ENCODE data around the gene PPARG. TPM values are rescaled to one million over a fixed set of nuclear protein-coding genes. Genes with fewer than 3 reads are reported as not detected.

PPARG gene
- polyA plus RNA-seq, 1 of the 3 experiments (the other 2 are of a cell fraction), result 2.8 TPM

- POLR2A ChIA-PET, result no interaction called here
Measured at GRCh38 chr3:12349895-12350811, 61.3 kb downstream of the PPARG start.

GRCh38 chr3:12351145-12351544 is 62.3 kb downstream of the PPARG start:
- Histone ChIP-seq H3F3A (replicated peaks; ENCODE audit: insufficient read depth) (no peaks in the 10 kb centered on the region), H4K20me1 (ENCODE audit: insufficient read depth) (no peaks in the 10 kb centered on the region), H3K9me2 (no peaks in the 10 kb centered on the region), H3K4me3 (ENCODE audit: low read depth in 2 of 2, low read length in 1 of 2) (no peak overlapping the region), H3K27me3 (ENCODE audit: insufficient read depth) (no peaks in the 10 kb centered on the region), H3K4me1 (ENCODE audit: control insufficient read depth in 1 of 2, insufficient read depth in 2 of 2, low read depth in 1 of 2, low read length in 1 of 2) (no peaks in the 10 kb centered on the region; a peak in 1 of 4 replicates), H3K36me3 (replicated peaks in 1 of 2; ENCODE audit: control insufficient read depth in 1 of 2, insufficient read depth in 2 of 2, low read length in 1 of 2) (no peaks in the 10 kb centered on the region), H3K4me2 (no peak overlapping the region), H3K9me3 (no peaks in the 10 kb centered on the region), H3K79me2 (ENCODE audit: insufficient read depth) (no peaks in the 10 kb centered on the region), H2AFZ (ENCODE audit: low read depth) (no peak overlapping the region), H3K9ac (no peak overlapping the region), H3K27ac (ENCODE audit: low read depth in 2 of 2, low read length in 1 of 2) (no peak overlapping the region)
- TF ChIP-seq EP300 (IDR thresholded peaks at IDR 0.05; ENCODE audit: borderline replicate concordance in 1 of 2, low read depth in 1 of 2, low read length in 1 of 2) (no peak), IRF3 (IDR thresholded peaks at IDR 0.05; ENCODE audit: low read depth, low read length) (no peak), PBX3 (IDR thresholded peaks at IDR 0.05) (no peak), RAD21 (IDR thresholded peaks at IDR 0.05; ENCODE audit: low read length) (no peak), TCF12 (IDR thresholded peaks at IDR 0.05) (no peak), RFX5 (IDR thresholded peaks at IDR 0.05; ENCODE audit: low read length) (no peak), EZH2phosphoT487 (IDR thresholded peaks at IDR 0.05; ENCODE audit: borderline replicate concordance, low read depth) (no peak), GATA2 (CRISPR knock-in tag; IDR thresholded peaks at IDR 0.05) (no peak), SMC3 (IDR thresholded peaks at IDR 0.05; ENCODE audit: low read depth, low read length) (no peak), SIN3A (IDR thresholded peaks at IDR 0.05; ENCODE audit: borderline replicate concordance, low read depth, low read length) (no peak), FOXJ3 (CRISPR knock-in tag; IDR thresholded peaks at IDR 0.05) (no peak), YY1 (IDR thresholded peaks at IDR 0.05; ENCODE audit: low read depth) (no peak)
- POLR2A ChIA-PET, result no interaction called here
- no peak for DNase-seq
- CTCF ChIA-PET, result interaction anchor here (1.1 to 1.2 kb wide), 2 partner anchors 10 to 120 kb away, joined by 3 to 5 read pairs; no protein-coding TSS in a partner anchor
- WGBS (ENCODE audit: low lambda C conversion rate), result 95% methylated on average over 4 of the region's 4 CpGs

More at GRCh38 chr3:12349895-12350811, 61.3 kb downstream of the PPARG start:
- 86% methylated on average over 9 of the region's 9 CpGs for WGBS (ENCODE audit: low lambda C conversion rate)
- H3K36me3 ChIP-seq (replicated peaks in 1 of 2; ENCODE audit: control insufficient read depth in 1 of 2, insufficient read depth in 2 of 2, low read length in 1 of 2), result no peaks in the 10 kb centered on the region
- no peaks in the 10 kb centered on the region for H3F3A ChIP-seq (replicated peaks; ENCODE audit: insufficient read depth)
- no peak overlapping the region for H3K4me2 ChIP-seq
- no peaks in the 10 kb centered on the region for H3K27me3 ChIP-seq (ENCODE audit: insufficient read depth)
- H3K4me3 ChIP-seq (ENCODE audit: low read depth in 2 of 2, low read length in 1 of 2), result no peak overlapping the region
- DNase-seq, result no peak
- no peaks in the 10 kb centered on the region; a peak in 1 of 4 replicates for H3K4me1 ChIP-seq (ENCODE audit: control insufficient read depth in 1 of 2, insufficient read depth in 2 of 2, low read depth in 1 of 2, low read length in 1 of 2)
- TF ChIP-seq SMC3 (IDR thresholded peaks at IDR 0.05; ENCODE audit: low read depth, low read length) (no peak), EP300 (IDR thresholded peaks at IDR 0.05; ENCODE audit: borderline replicate concordance in 1 of 2, low read depth in 1 of 2, low read length in 1 of 2) (no peak), TCF12 (IDR thresholded peaks at IDR 0.05) (no peak), USF2 (IDR thresholded peaks at IDR 0.05; ENCODE audit: borderline replicate concordance, low read depth, low read length) (no peak), RFX5 (IDR thresholded peaks at IDR 0.05; ENCODE audit: low read length) (no peak), USF1 (IDR thresholded peaks at IDR 0.05; ENCODE audit: borderline replicate concordance, low read depth) (no peak), EZH2phosphoT487 (IDR thresholded peaks at IDR 0.05; ENCODE audit: borderline replicate concordance, low read depth) (no peak)
- H3K9me3 ChIP-seq, result no peaks in the 10 kb centered on the region
- H3K9me2 ChIP-seq, result no peaks in the 10 kb centered on the region
- H4K20me1 ChIP-seq (ENCODE audit: insufficient read depth), result no peaks in the 10 kb centered on the region
- H3K9ac ChIP-seq, result no peak overlapping the region
- no peak overlapping the region for H2AFZ ChIP-seq (ENCODE audit: low read depth)
- no peaks in the 10 kb centered on the region for H3K79me2 ChIP-seq (ENCODE audit: insufficient read depth)
- CTCF ChIA-PET, result interaction anchor here (0.7 to 1.2 kb wide), 4 partner anchors 9 to 130 kb away, joined by 3 to 5 read pairs (median 3); no protein-coding TSS in a partner anchor
- H3K27ac ChIP-seq (ENCODE audit: low read depth in 2 of 2, low read length in 1 of 2), result no peak overlapping the region

Measured in SK-N-SH (cell line).